Fibroblast of lung (primary cell): ENCODE measurements around the gene ANKUB1. TPM values are rescaled to one million over a fixed set of nuclear protein-coding genes. Genes with fewer than 3 reads are reported as not detected.

Source experiments
- DNase-seq, 2 donors: peaks; one replicate each; pipeline versions ENCODE4 v3.0.0 to v3.0.0-alpha.2; 2010; ENCODE audit warnings: low read depth in 2 of 2
- H2AFZ ChIP-seq: 2 replicates; pipeline ENCODE4 v1.5.1; 2012; ENCODE audit warnings: low read length, control low read depth, inconsistent platforms
- H3K27ac ChIP-seq: 2 replicates; pipeline ENCODE4 v1.5.1; 2011; ENCODE audit warnings: low read length, control low read depth; ENCODE audit not compliant: insufficient read depth
- H3K27me3 ChIP-seq: 2 replicates; pipeline ENCODE4 v1.5.1; 2011; ENCODE audit warnings: mild to moderate bottlenecking, low read length; ENCODE audit not compliant: control insufficient read depth, insufficient read depth
- H3K36me3 ChIP-seq: 2 replicates; pipeline ENCODE4 v1.5.1; 2011; ENCODE audit warnings: low read length; ENCODE audit not compliant: control insufficient read depth, insufficient read depth
- H3K4me1 ChIP-seq: 2 replicates; pipeline ENCODE4 v1.5.1; 2011; ENCODE audit warnings: low read length; ENCODE audit not compliant: control insufficient read depth, insufficient read depth; ENCODE audit errors: extremely low read depth
- H3K4me2 ChIP-seq: 2 replicates; pipeline ENCODE4 v1.5.1; 2011; ENCODE audit warnings: low read length, control low read depth; ENCODE audit not compliant: insufficient read depth; ENCODE audit errors: extremely low read depth
- H3K4me3 ChIP-seq, 4 experiments: fragments of 200-600 bp in 1 of 4; sonication (generic) in 1 of 4; replicated peaks in 1 of 4; 2 replicates each; pipeline ENCODE4 v1.5.1; 2011 to 2016; ENCODE audit warnings: low read length in 4 of 4, low read depth in 3 of 4, mild to moderate bottlenecking in 3 of 4, control low read depth in 2 of 4, inconsistent platforms in 1 of 4, mixed read lengths in 1 of 4; ENCODE audit not compliant: insufficient read depth in 1 of 4; ENCODE audit errors: control extremely low read depth in 1 of 4
- H3K79me2 ChIP-seq: 2 replicates; pipeline ENCODE4 v1.5.1; 2012; ENCODE audit warnings: mild to moderate bottlenecking, low read length, inconsistent platforms; ENCODE audit not compliant: control insufficient read depth, insufficient read depth
- H3K9ac ChIP-seq: 2 replicates; pipeline ENCODE4 v1.5.1; 2011; ENCODE audit warnings: mild to moderate bottlenecking, low read length, control low read depth; ENCODE audit not compliant: insufficient read depth
- H3K9me3 ChIP-seq: 2 replicates; pipeline ENCODE4 v1.5.1; 2012; ENCODE audit warnings: low read depth, low read length; ENCODE audit not compliant: control insufficient read depth, insufficient read depth
- H4K20me1 ChIP-seq: 2 replicates; pipeline ENCODE4 v1.5.1; 2011; ENCODE audit warnings: low read length; ENCODE audit not compliant: control insufficient read depth, insufficient read depth; ENCODE audit errors: extremely low read depth
- CTCF ChIP-seq, 2 donors: IDR thresholded peaks in 1 of 2; conservative IDR thresholded peaks in 1 of 2; 1 replicate in 1 of 2; 2 replicates in 1 of 2; pipeline ENCODE4 v1.5.1; 2011 to 2012; ENCODE audit warnings: low read length in 2 of 2, control low read depth in 1 of 2, inconsistent platforms in 1 of 2, low read depth in 1 of 2, mild to moderate bottlenecking in 1 of 2
- EZH2 ChIP-seq: IDR thresholded peaks from 2 replicates; pipeline ENCODE4 v1.5.1; 2012; ENCODE audit warnings: low read length, control low read depth, mild to moderate bottlenecking; ENCODE audit errors: missing control alignments
- polyA plus RNA-seq, 2 donors: library from polyadenylated mRNA; depleted of rRNA in 1 of 2; stranded (reverse) in 1 of 2; unstranded in 1 of 2; fragments of >200 nt; gene quantifications; 2 replicates each; pipeline ENCODE4 v1.2.1, GENCODE V29; 2011 to 2012; ENCODE audit warnings: missing spikeins in 1 of 2
- total RNA-seq: library from RNA; depleted of rRNA; stranded (reverse); fragments of >200 nt; gene quantifications from 2 replicates; pipeline ENCODE4 v1.2.1, GENCODE V29; 2014

The ANKUB1 gene
- total and polyA plus RNA-seq, 2 donors (not counting 1 experiment from before 2014, with no cell fraction given) = not detected

- Histone ChIP-seq H3K36me3 (no peaks in the 10 kb centered on the region), H3K9ac (no peak overlapping the region), H2AFZ (no peak overlapping the region), H3K4me3 (no peak overlapping the region), H3K27ac (no peak overlapping the region), H4K20me1 (no peaks in the 10 kb centered on the region), H3K27me3 (no peaks in the 10 kb centered on the region), H3K4me1 (no peaks in the 10 kb centered on the region), H3K4me2 (no peak overlapping the region), H3K9me3 (no peaks in the 10 kb centered on the region), H3K79me2 (no peaks in the 10 kb centered on the region)
- DNase-seq = no peak
- TF ChIP-seq CTCF (conservative IDR thresholded peaks at IDR 0.05 in 1 of 2, IDR thresholded peaks at IDR 0.05 in 1 of 2; ENCODE audit: low read depth in 1 of 2, low read length in 2 of 2) (no peak), EZH2 (no peak)
Measured at GRCh38 chr3:149736953-149737205, 55.5 kb downstream of the ANKUB1 start.

GRCh38 chr3:149736175-149736952 is 56.0 kb downstream of the ANKUB1 start:
- Histone ChIP-seq H3K4me1 (no peaks in the 10 kb centered on the region), H3K36me3 (no peaks in the 10 kb centered on the region), H3K27me3 (no peaks in the 10 kb centered on the region), H3K4me3 (no peak overlapping the region), H3K79me2 (no peaks in the 10 kb centered on the region), H3K4me2 (peak overlapping the region; percentile 8), H3K9ac (no peak overlapping the region), H2AFZ (no peak overlapping the region), H3K27ac (no peak overlapping the region), H3K9me3 (no peaks in the 10 kb centered on the region), H4K20me1 (no peaks in the 10 kb centered on the region)
- peak; percentile 22 to 83 for DNase-seq
- TF ChIP-seq CTCF (conservative IDR thresholded peaks at IDR 0.05 in 1 of 2, IDR thresholded peaks at IDR 0.05 in 1 of 2; ENCODE audit: low read depth in 1 of 2, low read length in 2 of 2) = no peak
- no peak for TF ChIP-seq EZH2

GRCh38 chr3:149732234-149732633 is 60.1 kb downstream of the ANKUB1 start:
- H3K9me3 ChIP-seq = no peaks in the 10 kb centered on the region
- TF ChIP-seq EZH2 (no peak), CTCF (conservative IDR thresholded peaks at IDR 0.05 in 1 of 2, IDR thresholded peaks at IDR 0.05 in 1 of 2; ENCODE audit: low read depth in 1 of 2, low read length in 2 of 2) (no peak)
- H2AFZ ChIP-seq = no peak overlapping the region

More at GRCh38 chr3:149732234-149732633, 60.1 kb downstream of the ANKUB1 start:
- Histone ChIP-seq H3K4me1 (no peaks in the 10 kb centered on the region), H3K4me3 (no peak overlapping the region), H3K79me2 (no peaks in the 10 kb centered on the region), H3K9ac (no peak overlapping the region), H3K27me3 (no peaks in the 10 kb centered on the region), H3K4me2 (no peak overlapping the region), H3K27ac (no peak overlapping the region), H4K20me1 (no peaks in the 10 kb centered on the region), H3K36me3 (no peaks in the 10 kb centered on the region)
- no peak for DNase-seq
